Trophoblast cell (in vitro differentiated cells and primary cell): ENCODE results near the gene C1QL2.

Source experiments
- DNase-seq, 2 donors: peaks; one replicate each; pipeline ENCODE4 v3.0.0-alpha.2; 2016
- H2AFZ ChIP-seq: 2 replicates; pipeline ENCODE4 v1.6.1; 2013; ENCODE audit warnings: low read length, moderate library complexity, mild to moderate bottlenecking; ENCODE audit not compliant: insufficient read depth, poor library complexity
- H2AK5ac ChIP-seq: 2 replicates; pipeline ENCODE4 v1.6.1; 2013; ENCODE audit warnings: mild to moderate bottlenecking, low read length
- H2BK120ac ChIP-seq: 2 replicates; pipeline ENCODE4 v1.6.1; 2013; ENCODE audit warnings: low read length, mild to moderate bottlenecking, moderate library complexity; ENCODE audit not compliant: insufficient read depth, poor library complexity
- H2BK12ac ChIP-seq: 2 replicates; pipeline ENCODE4 v1.6.1; 2013; ENCODE audit warnings: mild to moderate bottlenecking, low read length, moderate library complexity
- H2BK5ac ChIP-seq: 2 replicates; pipeline ENCODE4 v1.6.1; 2013; ENCODE audit warnings: low read length, low read depth, moderate library complexity, mild to moderate bottlenecking; ENCODE audit not compliant: poor library complexity
- H3K14ac ChIP-seq: 2 replicates; pipeline ENCODE4 v1.6.1; 2013; ENCODE audit warnings: mild to moderate bottlenecking, low read length
- H3K18ac ChIP-seq: 2 replicates; pipeline ENCODE4 v1.6.1; 2013; ENCODE audit warnings: mild to moderate bottlenecking, low read length
- H3K23ac ChIP-seq: 2 replicates; pipeline ENCODE4 v1.6.1; 2013; ENCODE audit warnings: low read length
- H3K27ac ChIP-seq: 2 replicates; pipeline ENCODE4 v1.5.1; 2013; ENCODE audit warnings: low read depth, mild to moderate bottlenecking, inconsistent platforms, low read length, moderate library complexity
- H3K27me3 ChIP-seq: 2 replicates; pipeline ENCODE4 v1.6.1; 2013; ENCODE audit warnings: inconsistent platforms, mild to moderate bottlenecking, low read length, moderate library complexity; ENCODE audit not compliant: insufficient read depth
- H3K36me3 ChIP-seq, 2 experiments: 1 replicate in 1 of 2; 2 replicates in 1 of 2; pipeline ENCODE4 v1.6.1; 2013; ENCODE audit warnings: low read length in 2 of 2, mild to moderate bottlenecking in 2 of 2, moderate library complexity in 1 of 2; ENCODE audit not compliant: insufficient read depth in 2 of 2, control insufficient read depth in 1 of 2
- H3K4ac ChIP-seq: 2 replicates; pipeline ENCODE4 v1.6.1; 2013; ENCODE audit warnings: low read depth, mild to moderate bottlenecking, low read length, moderate library complexity
- H3K4me1 ChIP-seq, 2 experiments: 1 replicate in 1 of 2; 2 replicates in 1 of 2; pipeline ENCODE4 v1.6.1; 2013; ENCODE audit warnings: low read length in 2 of 2, mild to moderate bottlenecking in 2 of 2, moderate library complexity in 1 of 2; ENCODE audit not compliant: insufficient read depth in 2 of 2, control insufficient read depth in 1 of 2
- H3K4me2 ChIP-seq: 2 replicates; pipeline ENCODE4 v1.6.1; 2013; ENCODE audit warnings: inconsistent platforms, mild to moderate bottlenecking, low read length, moderate library complexity
- H3K4me3 ChIP-seq: 2 replicates; pipeline ENCODE4 v1.5.1; 2013; ENCODE audit warnings: mild to moderate bottlenecking, low read depth, low read length, inconsistent platforms
- H3K79me1 ChIP-seq: one replicate; pipeline ENCODE4 v1.6.1; 2013; ENCODE audit warnings: low read length
- H3K79me2 ChIP-seq: 2 replicates; pipeline ENCODE4 v1.6.1; 2013; ENCODE audit warnings: low read length, mild to moderate bottlenecking; ENCODE audit not compliant: control insufficient read depth, insufficient read depth, poor library complexity
- H3K9ac ChIP-seq: 2 replicates; pipeline ENCODE4 v1.6.1; 2013; ENCODE audit warnings: mild to moderate bottlenecking, low read length
- H3K9me3 ChIP-seq: 2 replicates; pipeline ENCODE4 v1.6.1; 2013; ENCODE audit warnings: low read depth, mild to moderate bottlenecking, control low read depth, inconsistent platforms, low read length; ENCODE audit not compliant: insufficient read depth
- H4K12ac ChIP-seq: 2 replicates; pipeline ENCODE4 v1.6.1; 2013; ENCODE audit warnings: low read depth, mild to moderate bottlenecking, low read length, moderate library complexity
- H4K8ac ChIP-seq: 2 replicates; pipeline ENCODE4 v1.6.1; 2013; ENCODE audit warnings: low read depth, mild to moderate bottlenecking, low read length, moderate library complexity
- H4K91ac ChIP-seq: one replicate; pipeline ENCODE4 v1.6.1; 2013; ENCODE audit warnings: low read depth, mild to moderate bottlenecking, low read length, moderate library complexity
- WGBS: extraction: QIAGEN DNeasy Blood & Tissue Kit; methylation state at CpG from one replicate; pipeline ENCODE4 v1.1.7; 2013; ENCODE audit warnings: missing lambda C conversion rate; ENCODE audit not compliant: insufficient read length, insufficient coverage; ENCODE audit errors: extremely low coverage; 5-methylcytosine and 5-hydroxymethylcytosine counted together

Gene C1QL2

DNA sequence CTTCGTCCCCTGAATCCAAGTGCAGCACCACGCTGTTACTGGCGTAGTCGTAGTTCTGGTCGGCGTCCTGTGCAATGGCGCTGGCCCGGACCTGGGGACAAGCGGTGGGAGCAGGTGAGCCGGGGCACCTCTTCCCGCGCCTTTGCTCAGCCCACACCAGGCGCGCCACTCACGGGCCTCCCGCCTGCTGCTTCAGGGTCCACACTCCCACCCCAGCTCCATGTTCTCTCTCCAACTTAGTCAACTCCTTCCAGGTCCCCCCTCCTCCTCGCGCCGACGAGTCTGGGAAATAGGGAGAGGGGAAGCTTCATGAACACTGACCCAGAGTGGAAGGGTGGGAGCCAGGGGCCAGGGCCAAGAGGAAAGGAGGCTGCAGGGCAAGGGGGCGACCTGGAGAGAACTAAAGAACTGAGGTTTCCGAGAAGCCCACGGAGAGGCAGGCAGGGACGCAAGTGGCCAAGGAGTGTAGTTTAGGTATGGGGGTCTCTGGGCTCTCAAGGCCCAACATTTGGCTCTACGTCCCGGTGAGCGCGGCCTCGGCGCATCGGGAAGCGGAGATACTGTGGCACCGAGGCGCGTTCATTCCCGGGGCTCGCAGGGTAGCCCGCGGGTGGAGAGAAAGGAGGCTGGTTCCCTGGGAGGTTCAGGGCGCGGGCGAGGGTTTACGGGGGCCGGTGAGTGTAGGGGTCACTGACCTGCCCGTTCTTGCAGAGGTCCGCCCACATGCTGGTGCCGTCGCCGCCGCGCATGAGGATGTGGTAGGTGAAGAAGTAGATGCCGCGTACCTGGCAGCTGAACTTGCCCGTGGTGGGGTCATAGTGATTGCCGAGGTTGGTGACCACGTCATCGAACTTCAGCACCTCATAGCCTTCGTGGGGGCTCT, 1.4 kb downstream of the C1QL2 start:
- WGBS: no CpG with 5 or more reads among the region's 58 CpGs
- no peak overlapping the region for H2BK5ac ChIP-seq
- no peak overlapping the region for H3K4me2 ChIP-seq
- H3K9ac ChIP-seq: no peak overlapping the region
- H3K4ac ChIP-seq: no peak overlapping the region
- no peak overlapping the region for H3K4me3 ChIP-seq
- peaks cover 55% of the 10 kb centered on the region for H3K27me3 ChIP-seq
- no peak overlapping the region for H3K27ac ChIP-seq
- H3K79me2 ChIP-seq: no peaks in the 10 kb centered on the region
- no peaks in the 10 kb centered on the region for H3K9me3 ChIP-seq
- no peak overlapping the region for H4K12ac ChIP-seq
- no peaks in the 10 kb centered on the region for H3K79me1 ChIP-seq
- no peak overlapping the region for H2BK12ac ChIP-seq
- no peak overlapping the region for H2AK5ac ChIP-seq
- no peak overlapping the region for H4K91ac ChIP-seq
- no peak overlapping the region for H2BK120ac ChIP-seq
- no peak overlapping the region for H2AFZ ChIP-seq
- H3K4me1 ChIP-seq: peaks cover 0 to 5% of the 10 kb centered on the region in 2 experiments
- no peaks in the 10 kb centered on the region for H3K36me3 ChIP-seq
- H3K18ac ChIP-seq: no peak overlapping the region
- H3K23ac ChIP-seq: no peak overlapping the region
- H3K14ac ChIP-seq: no peak overlapping the region
- H4K8ac ChIP-seq: no peak overlapping the region
- DNase-seq: no peak

DNA sequence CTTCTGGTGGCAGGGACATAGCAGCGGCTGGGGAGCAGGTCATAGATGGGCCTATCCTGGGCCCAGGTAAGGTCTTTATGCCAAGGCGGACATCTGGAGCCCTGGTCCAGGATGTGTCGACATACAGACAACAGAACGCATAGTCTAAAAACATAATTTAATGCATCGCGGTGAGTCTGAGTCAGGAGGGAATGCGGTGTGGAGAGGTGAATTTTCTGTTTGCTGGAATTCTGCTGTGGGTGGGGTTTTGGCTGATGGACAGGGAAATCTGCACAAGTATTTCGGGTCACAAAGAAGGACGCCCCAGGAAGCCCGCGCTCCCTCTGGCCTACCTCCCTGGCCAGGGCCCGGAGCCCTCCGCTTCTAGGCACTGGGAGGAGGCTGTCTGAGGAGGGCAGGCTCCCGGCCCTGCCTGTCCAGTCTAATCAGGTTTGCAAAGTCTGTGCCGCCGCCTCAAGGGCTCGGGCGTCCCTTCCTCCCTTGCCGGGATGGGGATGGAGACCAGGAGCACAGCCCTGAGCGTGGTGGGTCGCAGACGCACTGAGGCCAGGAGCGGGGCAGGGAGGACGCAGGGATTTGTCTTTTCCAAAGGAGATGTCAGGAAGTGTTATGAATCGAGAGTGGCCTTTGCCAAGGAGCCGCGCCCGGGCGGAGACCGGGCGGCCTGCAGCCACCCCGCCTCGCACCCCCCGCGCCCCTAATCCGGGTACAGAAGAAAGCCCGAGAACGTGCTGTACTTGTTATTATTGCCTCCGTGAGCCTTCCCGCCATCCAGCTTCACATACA, 2.3 kb downstream of the C1QL2 start:
- Histone ChIP-seq H2BK120ac (no peak overlapping the region), H3K27me3 (peaks cover 50% of the 10 kb centered on the region), H3K36me3 (no peaks in the 10 kb centered on the region), H3K4me1 (peaks cover 0 to 5% of the 10 kb centered on the region in 2 experiments), H2AFZ (no peak overlapping the region), H3K18ac (no peak overlapping the region), H3K4me3 (no peak overlapping the region), H3K79me1 (no peaks in the 10 kb centered on the region), H2AK5ac (no peak overlapping the region), H4K91ac (no peak overlapping the region), H3K79me2 (no peaks in the 10 kb centered on the region), H3K23ac (no peak overlapping the region), H3K4ac (no peak overlapping the region), H3K9me3 (no peaks in the 10 kb centered on the region), H4K12ac (no peak overlapping the region), H4K8ac (no peak overlapping the region), H2BK12ac (no peak overlapping the region), H3K4me2 (no peak overlapping the region), H3K27ac (no peak overlapping the region), H3K14ac (no peak overlapping the region), H2BK5ac (no peak overlapping the region), H3K9ac (no peak overlapping the region)
- DNase-seq: no peak
- no CpG with 5 or more reads among the region's 40 CpGs for WGBS

DNA sequence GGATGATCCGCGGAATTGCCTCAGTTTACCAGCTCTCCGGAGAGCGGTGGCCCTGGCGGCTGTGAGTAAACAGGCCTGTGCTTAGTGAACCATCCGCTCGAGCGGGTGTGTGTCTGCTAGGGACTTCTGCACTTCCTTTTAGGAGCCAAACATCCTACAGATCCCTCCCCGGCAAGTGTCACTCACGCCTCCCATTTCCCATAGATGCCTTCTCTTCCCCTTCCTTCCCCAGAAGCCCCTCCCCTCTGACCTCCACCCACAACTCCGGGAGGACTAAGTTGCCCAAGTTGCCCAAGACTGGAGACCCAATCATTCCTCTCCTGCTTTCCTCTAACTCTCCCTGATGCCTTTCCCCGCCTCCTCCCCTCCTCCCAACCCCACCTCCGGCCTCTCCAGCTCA, 2.9 kb downstream of the C1QL2 start:
- Histone ChIP-seq H3K4me2 (no peak overlapping the region), H2AFZ (no peak overlapping the region), H3K27me3 (peaks cover 48% of the 10 kb centered on the region), H2BK12ac (no peak overlapping the region), H3K23ac (no peak overlapping the region), H4K12ac (no peak overlapping the region), H3K4me3 (no peak overlapping the region), H3K27ac (no peak overlapping the region), H3K9me3 (no peaks in the 10 kb centered on the region), H3K9ac (no peak overlapping the region), H2BK120ac (no peak overlapping the region), H3K4me1 (peaks cover 0 to 5% of the 10 kb centered on the region in 2 experiments), H3K79me2 (no peaks in the 10 kb centered on the region), H2BK5ac (no peak overlapping the region), H3K4ac (no peak overlapping the region), H3K14ac (no peak overlapping the region), H4K8ac (no peak overlapping the region), H3K36me3 (no peaks in the 10 kb centered on the region), H4K91ac (no peak overlapping the region), H3K18ac (no peak overlapping the region), H3K79me1 (no peaks in the 10 kb centered on the region), H2AK5ac (no peak overlapping the region)
- WGBS: no CpG with 5 or more reads among the region's 13 CpGs
- DNase-seq: no peak

DNA sequence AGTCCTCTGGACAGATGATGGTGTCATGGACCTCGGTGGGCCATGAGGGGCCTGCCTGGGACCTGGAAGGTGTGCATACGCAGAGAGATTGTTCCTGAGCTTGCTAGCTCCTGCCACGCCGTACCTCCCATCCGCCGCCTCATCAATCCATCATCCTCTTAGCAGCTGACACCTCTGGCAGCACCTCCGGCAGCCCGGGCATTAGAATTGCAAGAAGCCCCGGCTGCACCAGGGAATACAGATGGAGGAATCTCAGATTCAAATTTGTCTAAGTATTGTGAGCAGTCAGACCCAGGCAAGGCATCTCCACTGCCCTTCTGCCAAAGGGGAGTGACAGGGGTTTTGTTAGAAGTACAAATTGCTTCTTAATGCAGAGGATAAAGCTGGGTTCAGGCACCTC, 4.5 kb downstream of the C1QL2 start:
- peaks cover 0 to 5% of the 10 kb centered on the region in 2 experiments for H3K4me1 ChIP-seq
- no peak overlapping the region for H2BK5ac ChIP-seq
- no peak overlapping the region for H4K8ac ChIP-seq
- no peak overlapping the region for H2AFZ ChIP-seq
- no peak for DNase-seq
- H3K79me1 ChIP-seq: no peaks in the 10 kb centered on the region
- no peak overlapping the region for H3K4me3 ChIP-seq
- H2BK120ac ChIP-seq: no peak overlapping the region
- no peak overlapping the region for H4K91ac ChIP-seq
- no peak overlapping the region for H3K18ac ChIP-seq
- H3K23ac ChIP-seq: no peak overlapping the region
- H2AK5ac ChIP-seq: no peak overlapping the region
- H3K4ac ChIP-seq: no peak overlapping the region
- H3K27ac ChIP-seq: no peak overlapping the region
- H3K4me2 ChIP-seq: no peak overlapping the region
- H3K79me2 ChIP-seq: no peaks in the 10 kb centered on the region
- H3K36me3 ChIP-seq: no peaks in the 10 kb centered on the region
- H3K9me3 ChIP-seq: peaks cover 3% of the 10 kb centered on the region
- WGBS: no CpG with 5 or more reads among the region's 9 CpGs
- H3K27me3 ChIP-seq: peaks cover 38% of the 10 kb centered on the region
- H3K14ac ChIP-seq: no peak overlapping the region
- H3K9ac ChIP-seq: no peak overlapping the region
- H4K12ac ChIP-seq: no peak overlapping the region
- no peak overlapping the region for H2BK12ac ChIP-seq
